WTC11 (cell line): ENCODE measurements around the gene FHOD1. TPM values are rescaled to one million over a fixed set of nuclear protein-coding genes. Genes with fewer than 3 reads are reported as not detected.

Experiments used
- ATAC-seq: fragments of 200-7000 bp; cut with Tn5 transposase; 2 replicates; pipeline ENCODE4 v1.10.0; 2021; ENCODE audit warnings: mild to moderate bottlenecking, moderate library complexity
- CTCF ChIA-PET: fragments of 300-600 bp; sonication (Branson Sonifier 250); formaldehyde crosslinking; loops from one replicate; lab custom pipeline; 2021; ENCODE audit warnings: antibody characterized with exemption; lab: Charles Lee
- POLR2A ChIA-PET: fragments of 350-600 bp; sonication (Branson Sonifier 250); formaldehyde crosslinking; loops from one replicate; lab custom pipeline; 2021; ENCODE audit warnings: antibody characterized with exemption; lab: Charles Lee
- DNase-seq: peaks from one replicate; pipeline ENCODE4 v3.0.0; 2021; ENCODE audit warnings: low spot score
- H3K27ac Mint-ChIP-seq: 2 replicates; pipeline ENCODE4 v1.8.0; 2021; ENCODE audit warnings: mixed read lengths
- H3K27me3 Mint-ChIP-seq: 2 replicates; pipeline ENCODE4 v1.8.0; 2021; ENCODE audit warnings: low read depth, mild to moderate bottlenecking, moderate library complexity, mixed read lengths
- H3K36me3 Mint-ChIP-seq: 2 replicates; pipeline ENCODE4 v1.8.0; 2021; ENCODE audit warnings: mixed read lengths
- H3K4me1 Mint-ChIP-seq: 2 replicates; pipeline ENCODE4 v1.8.0; 2022; ENCODE audit warnings: mixed read lengths
- H3K4me3 Mint-ChIP-seq: 2 replicates; pipeline ENCODE4 v1.8.0; 2021; ENCODE audit warnings: mild to moderate bottlenecking, moderate library complexity, mixed read lengths
- H3K9me3 Mint-ChIP-seq: 2 replicates; pipeline ENCODE4 v1.8.0; 2021; ENCODE audit warnings: mixed read lengths
- AR ChIP-seq: fragments of 250-450 bp; sonication (Bioruptor Pico); IDR thresholded peaks from 2 replicates; pipeline ENCODE4 v1.9.0; 2021; ENCODE audit warnings: mild to moderate bottlenecking
- ELF4 ChIP-seq: sonication (generic); formaldehyde crosslinking; IDR thresholded peaks from 2 replicates; pipeline ENCODE4 v1.8.1; 2022; ENCODE audit warnings: low read depth, mild to moderate bottlenecking, moderate library complexity, missing genetic modification reagents
- FOXP1 ChIP-seq: sonication (generic); formaldehyde crosslinking; IDR thresholded peaks from 2 replicates; pipeline ENCODE4 v1.8.0; 2022; ENCODE audit warnings: missing genetic modification reagents, mild to moderate bottlenecking, moderate library complexity, borderline replicate concordance
- GABPB1 ChIP-seq: sonication (generic); formaldehyde crosslinking; IDR thresholded peaks from 2 replicates; pipeline ENCODE4 v1.8.1; 2023; ENCODE audit warnings: mild to moderate bottlenecking, missing genetic modification reagents
- GTF2I ChIP-seq: fragments of 250-450 bp; sonication (Bioruptor Pico); conservative IDR thresholded peaks from 2 replicates; pipeline ENCODE4 v1.4.0; 2021; ENCODE audit warnings: mild to moderate bottlenecking
- HMGA2 ChIP-seq: fragments of 250-450 bp; sonication (Bioruptor Pico); IDR thresholded peaks from 2 replicates; pipeline ENCODE4 v1.4.0; 2021; ENCODE audit warnings: mild to moderate bottlenecking, moderate library complexity
- IRF2 ChIP-seq: sonication (generic); formaldehyde crosslinking; IDR thresholded peaks from 2 replicates; pipeline ENCODE4 v1.8.0; 2022; ENCODE audit warnings: low read depth, missing genetic modification reagents, borderline replicate concordance
- NR3C1 ChIP-seq: sonication (generic); formaldehyde crosslinking; conservative IDR thresholded peaks from 2 replicates; pipeline ENCODE4 v1.8.1; 2023; ENCODE audit warnings: low read depth, mild to moderate bottlenecking, missing genetic modification reagents
- RELA ChIP-seq: sonication (generic); formaldehyde crosslinking; IDR thresholded peaks from 2 replicates; pipeline ENCODE4 v1.8.1; 2022; ENCODE audit warnings: missing genetic modification reagents, mild to moderate bottlenecking, borderline replicate concordance
- SOX15 ChIP-seq: fragments of 250-450 bp; sonication (Bioruptor Pico); IDR thresholded peaks from 2 replicates; pipeline ENCODE4 v1.9.0; 2021; ENCODE audit warnings: mild to moderate bottlenecking
- SP1 ChIP-seq: sonication (generic); formaldehyde crosslinking; conservative IDR thresholded peaks from 2 replicates; pipeline ENCODE4 v1.8.1; 2022; ENCODE audit warnings: missing genetic modification reagents
- TEAD1 ChIP-seq: sonication (generic); formaldehyde crosslinking; IDR thresholded peaks from 2 replicates; pipeline ENCODE4 v1.8.0; 2022; ENCODE audit warnings: mild to moderate bottlenecking, missing genetic modification reagents
- TP53 ChIP-seq: sonication (generic); formaldehyde crosslinking; IDR thresholded peaks from 2 replicates; pipeline ENCODE4 v1.8.1; 2023; ENCODE audit warnings: mild to moderate bottlenecking, missing genetic modification reagents
- USF2 ChIP-seq: sonication (generic); formaldehyde crosslinking; IDR thresholded peaks from 2 replicates; pipeline ENCODE4 v1.8.1; 2023; ENCODE audit warnings: mild to moderate bottlenecking, missing genetic modification reagents, moderate library complexity
- ZMAT4 ChIP-seq: fragments of 250-450 bp; sonication (Bioruptor Pico); IDR thresholded peaks from 2 replicates; pipeline ENCODE4 v1.9.0; 2021; ENCODE audit warnings: mild to moderate bottlenecking
- ZNF512 ChIP-seq: sonication (generic); formaldehyde crosslinking; IDR thresholded peaks from 2 replicates; pipeline ENCODE4 v1.8.1; 2022; ENCODE audit warnings: missing genetic modification reagents, borderline replicate concordance
- ZNF671 ChIP-seq: fragments of 250-450 bp; sonication (Bioruptor Pico); IDR thresholded peaks from 2 replicates; pipeline ENCODE4 v1.8.0; 2021; ENCODE audit warnings: mild to moderate bottlenecking
- total RNA-seq: library from RNA; stranded (reverse); gene quantifications from 3 replicates; pipeline ENCODE4 v1.2.3, GENCODE V29; 2021
- TF ChIP-seq, protein P1 (sequence below): sonication (generic); formaldehyde crosslinking; IDR thresholded peaks from 2 replicates; pipeline ENCODE4 v1.8.0; 2022; ENCODE audit warnings: missing genetic modification reagents
- TF ChIP-seq, protein P2 (sequence below): sonication (generic); formaldehyde crosslinking; IDR thresholded peaks from 2 replicates; pipeline ENCODE4 v1.8.0; 2022; ENCODE audit warnings: mild to moderate bottlenecking, missing genetic modification reagents
- TF ChIP-seq, protein P3 (sequence below): sonication (generic); formaldehyde crosslinking; IDR thresholded peaks from 2 replicates; pipeline ENCODE4 v1.8.1; 2022; ENCODE audit warnings: low read depth, mild to moderate bottlenecking, moderate library complexity, missing genetic modification reagents, borderline replicate concordance

FHOD1 gene
- total RNA-seq, 1 experiment from 2014 or later, result 81.3 TPM

GRCh38 chr16:67236563-67237395 is 10.5 kb downstream of the FHOD1 start:
- POLR2A ChIA-PET, result interaction anchor here (0.6 to 3.4 kb wide), 3 partner anchors 10 to 859 kb away, joined by 6 to 26 read pairs (median 25); partner anchors contain the start of genes FHOD1 and TMEM208
- Mint-ChIP-seq H3K36me3 (peaks cover 29% of the 10 kb centered on the region), H3K9me3 (no peaks in the 10 kb centered on the region), H3K4me3 (peak overlapping the region; percentile 43; the same call in 1 of the 2 replicates), H3K27me3 (no peaks in the 10 kb centered on the region), H3K27ac (peak overlapping the region; percentile 80), H3K4me1 (peaks cover 17% of the 10 kb centered on the region)
- CTCF ChIA-PET, result interaction anchor here (0.6 to 2.4 kb wide), 14 partner anchors 9 to 276 kb away, joined by 3 to 41 read pairs (median 4); partner anchors contain the start of genes CES3, ELMO3, FHOD1 and KCTD19
- TF ChIP-seq TP53 (CRISPR knock-in tag) (no peak), SOX15 (CRISPR knock-in tag) (no peak), FOXP1 (0 out of 2 replicates have a peak, but pooled peaks have one; percentile 47), SP1 (CRISPR knock-in tag) (peak; percentile 50; the same call in 1 of the 2 replicates)
- ATAC-seq, result peak; percentile 93
- DNase-seq, result peak; percentile 96

DNA sequence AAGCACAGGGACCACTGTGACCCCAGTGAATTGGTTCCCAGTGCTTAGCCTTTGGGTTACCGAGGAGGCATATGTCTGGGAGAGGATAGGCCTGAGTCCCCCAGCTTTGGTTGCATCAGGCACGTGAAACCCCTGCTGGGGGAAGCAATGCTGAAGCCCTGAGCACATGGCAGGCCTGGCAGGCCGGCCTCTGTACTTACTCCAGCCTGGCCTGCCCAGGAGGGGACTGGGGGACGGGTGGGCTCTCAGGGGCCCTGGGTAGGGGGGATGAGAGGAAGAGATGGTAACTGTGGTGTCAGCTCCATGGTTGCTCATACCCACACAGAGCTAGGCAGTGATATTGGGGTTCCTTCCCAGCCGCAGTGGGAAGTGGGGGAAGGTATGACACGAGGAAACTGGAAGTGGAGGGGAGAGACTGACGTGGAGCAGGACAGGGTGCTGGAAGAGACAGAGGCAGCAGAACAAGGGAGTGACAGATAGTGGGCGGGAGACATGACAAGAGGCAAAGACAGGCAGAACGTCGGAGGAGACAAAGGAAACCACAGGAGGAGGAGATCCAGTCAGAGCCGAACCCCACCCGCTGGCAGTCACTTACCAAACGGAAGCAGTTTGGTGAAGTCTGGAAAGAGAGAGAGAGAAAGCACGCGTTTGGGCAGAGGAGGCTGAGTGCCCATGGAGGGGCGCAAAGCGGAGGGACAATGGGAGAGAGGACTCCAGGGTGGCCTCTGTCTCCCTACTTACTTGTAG is 11.3 kb downstream of the FHOD1 start:
- peak overlapping the region; percentile 80 for H3K27ac Mint-ChIP-seq
- POLR2A ChIA-PET, result interaction anchor here (1.4 to 3.4 kb wide), 2 partner anchors 9 to 11 kb away, joined by 25 to 26 read pairs; partner anchors contain the start of genes FHOD1 and TMEM208
- peaks cover 29% of the 10 kb centered on the region for H3K36me3 Mint-ChIP-seq
- ATAC-seq (no peak), DNase-seq (no peak)
- peaks cover 10% of the 10 kb centered on the region for H3K4me1 Mint-ChIP-seq
- no peaks in the 10 kb centered on the region for H3K27me3 Mint-ChIP-seq
- no peak overlapping the region for H3K4me3 Mint-ChIP-seq
- CTCF ChIA-PET, result interaction anchor here (0.6 to 2.4 kb wide), 14 partner anchors 9 to 275 kb away, joined by 3 to 41 read pairs (median 4); partner anchors contain the start of genes CES3, ELMO3, FHOD1 and KCTD19
- H3K9me3 Mint-ChIP-seq, result no peaks in the 10 kb centered on the region
- TF ChIP-seq SOX15 (CRISPR knock-in tag) (no peak), NR3C1 (CRISPR knock-in tag) (no peak), ZNF512 (CRISPR knock-in tag) (no peak), RELA (CRISPR knock-in tag) (no peak), IRF2 (CRISPR knock-in tag) (no peak), HMGA2 (CRISPR knock-in tag) (no peak), ELF4 (CRISPR knock-in tag) (no peak), ZNF671 (CRISPR knock-in tag) (no peak), USF2 (CRISPR knock-in tag) (no peak), GTF2I (CRISPR knock-in tag) (no peak), ZMAT4 (CRISPR knock-in tag) (no peak), GABPB1 (CRISPR knock-in tag) (no peak), AR (CRISPR knock-in tag) (no peak), TEAD1 (CRISPR knock-in tag) (no peak)
- TF ChIP-seq, protein P1, sequence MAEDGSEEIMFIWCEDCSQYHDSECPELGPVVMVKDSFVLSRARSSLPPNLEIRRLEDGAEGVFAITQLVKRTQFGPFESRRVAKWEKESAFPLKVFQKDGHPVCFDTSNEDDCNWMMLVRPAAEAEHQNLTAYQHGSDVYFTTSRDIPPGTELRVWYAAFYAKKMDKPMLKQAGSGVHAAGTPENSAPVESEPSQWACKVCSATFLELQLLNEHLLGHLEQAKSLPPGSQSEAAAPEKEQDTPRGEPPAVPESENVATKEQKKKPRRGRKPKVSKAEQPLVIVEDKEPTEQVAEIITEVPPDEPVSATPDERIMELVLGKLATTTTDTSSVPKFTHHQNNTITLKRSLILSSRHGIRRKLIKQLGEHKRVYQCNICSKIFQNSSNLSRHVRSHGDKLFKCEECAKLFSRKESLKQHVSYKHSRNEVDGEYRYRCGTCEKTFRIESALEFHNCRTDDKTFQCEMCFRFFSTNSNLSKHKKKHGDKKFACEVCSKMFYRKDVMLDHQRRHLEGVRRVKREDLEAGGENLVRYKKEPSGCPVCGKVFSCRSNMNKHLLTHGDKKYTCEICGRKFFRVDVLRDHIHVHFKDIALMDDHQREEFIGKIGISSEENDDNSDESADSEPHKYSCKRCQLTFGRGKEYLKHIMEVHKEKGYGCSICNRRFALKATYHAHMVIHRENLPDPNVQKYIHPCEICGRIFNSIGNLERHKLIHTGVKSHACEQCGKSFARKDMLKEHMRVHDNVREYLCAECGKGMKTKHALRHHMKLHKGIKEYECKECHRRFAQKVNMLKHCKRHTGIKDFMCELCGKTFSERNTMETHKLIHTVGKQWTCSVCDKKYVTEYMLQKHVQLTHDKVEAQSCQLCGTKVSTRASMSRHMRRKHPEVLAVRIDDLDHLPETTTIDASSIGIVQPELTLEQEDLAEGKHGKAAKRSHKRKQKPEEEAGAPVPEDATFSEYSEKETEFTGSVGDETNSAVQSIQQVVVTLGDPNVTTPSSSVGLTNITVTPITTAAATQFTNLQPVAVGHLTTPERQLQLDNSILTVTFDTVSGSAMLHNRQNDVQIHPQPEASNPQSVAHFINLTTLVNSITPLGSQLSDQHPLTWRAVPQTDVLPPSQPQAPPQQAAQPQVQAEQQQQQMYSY (CRISPR knock-in tag), result no peak
- TF ChIP-seq, protein P2, sequence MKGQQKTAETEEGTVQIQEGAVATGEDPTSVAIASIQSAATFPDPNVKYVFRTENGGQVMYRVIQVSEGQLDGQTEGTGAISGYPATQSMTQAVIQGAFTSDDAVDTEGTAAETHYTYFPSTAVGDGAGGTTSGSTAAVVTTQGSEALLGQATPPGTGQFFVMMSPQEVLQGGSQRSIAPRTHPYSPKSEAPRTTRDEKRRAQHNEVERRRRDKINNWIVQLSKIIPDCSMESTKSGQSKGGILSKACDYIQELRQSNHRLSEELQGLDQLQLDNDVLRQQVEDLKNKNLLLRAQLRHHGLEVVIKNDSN (CRISPR knock-in tag), result no peak
- TF ChIP-seq, protein P3, sequence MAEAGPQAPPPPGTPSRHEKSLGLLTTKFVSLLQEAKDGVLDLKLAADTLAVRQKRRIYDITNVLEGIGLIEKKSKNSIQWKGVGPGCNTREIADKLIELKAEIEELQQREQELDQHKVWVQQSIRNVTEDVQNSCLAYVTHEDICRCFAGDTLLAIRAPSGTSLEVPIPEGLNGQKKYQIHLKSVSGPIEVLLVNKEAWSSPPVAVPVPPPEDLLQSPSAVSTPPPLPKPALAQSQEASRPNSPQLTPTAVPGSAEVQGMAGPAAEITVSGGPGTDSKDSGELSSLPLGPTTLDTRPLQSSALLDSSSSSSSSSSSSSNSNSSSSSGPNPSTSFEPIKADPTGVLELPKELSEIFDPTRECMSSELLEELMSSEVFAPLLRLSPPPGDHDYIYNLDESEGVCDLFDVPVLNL (CRISPR knock-in tag), result no peak
